GM12874 (cell line): ENCODE results near the gene KLHDC3.

Experiments used
- CTCF ChIP-seq: IDR thresholded peaks from 2 replicates; pipeline ENCODE4 v1.5.1; 2011; ENCODE audit warnings: low read depth, mild to moderate bottlenecking, control low read depth, low read length, moderate library complexity; ENCODE audit not compliant: insufficient read depth

The KLHDC3 gene

GRCh38 chr6:42981836-42982235, 32.2 kb upstream of the KLHDC3 start:
- no peak for TF ChIP-seq CTCF

- no peak for TF ChIP-seq CTCF
These were observed 29.8 kb upstream of the KLHDC3 start, which contains the start of gene PPP2R5D for GRCh38 chr6:42984001-42984923. PPP2R5D (plus strand) TSS chr6:42984570; CDS start chr6:42984678, 108 bp downstream.

GRCh38 chr6:42984924-42985475, 29.0 kb upstream of the KLHDC3 start:
- no peak for TF ChIP-seq CTCF

GRCh38 chr6:42987533-42988451, 26.3 kb upstream of the KLHDC3 start:
- no peak for TF ChIP-seq CTCF

- TF ChIP-seq CTCF: no peak
These were observed 25.5 kb upstream of the KLHDC3 start for GRCh38 chr6:42988486-42989020.

GRCh38 chr6:42989923-42990322, 24.1 kb upstream of the KLHDC3 start:
- no peak for TF ChIP-seq CTCF
